ENCODE data around the gene TNNI3K.

TNNI3K gene

DNA sequence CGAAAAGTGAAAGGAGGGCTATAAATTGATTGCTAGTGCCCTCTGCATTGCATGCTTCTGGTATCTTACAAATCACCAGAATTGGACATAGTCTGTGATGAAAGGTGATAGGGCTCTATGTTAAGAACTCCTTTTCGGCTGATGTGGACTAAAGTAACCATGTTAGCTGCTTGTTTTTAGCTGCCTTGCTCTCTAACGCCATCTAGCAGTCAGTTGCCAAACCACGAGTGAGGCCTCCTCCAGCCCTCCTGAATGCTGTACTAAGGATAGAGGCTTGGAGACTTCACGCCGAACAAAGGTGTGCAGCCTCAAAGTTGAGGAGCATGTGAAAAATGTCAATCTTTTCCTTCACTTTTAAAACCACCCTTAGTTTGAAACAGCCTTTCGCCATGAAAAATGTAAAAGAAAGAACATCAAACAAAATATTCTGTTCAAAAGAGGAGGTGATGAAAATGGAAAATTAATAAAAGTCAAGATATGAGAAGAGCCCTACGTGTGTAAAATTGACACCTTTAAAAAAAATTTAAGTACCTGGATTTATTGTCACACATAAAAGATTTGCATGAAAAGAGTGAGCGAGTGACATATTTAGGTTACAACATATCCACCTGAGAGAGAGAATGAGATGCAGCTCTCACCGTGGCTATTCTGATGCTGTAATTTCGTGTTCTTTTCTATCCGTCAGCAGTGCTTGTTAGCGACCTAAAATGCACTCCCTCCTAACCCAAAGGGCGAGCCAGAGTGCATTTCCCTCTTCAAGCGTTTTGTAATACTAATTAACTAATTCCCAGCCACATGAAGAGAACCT lies 269.1 kb downstream of the TNNI3K start:
- peak; percentile 3 for DNase-seq (ENCODE audit: low read depth)

DNA sequence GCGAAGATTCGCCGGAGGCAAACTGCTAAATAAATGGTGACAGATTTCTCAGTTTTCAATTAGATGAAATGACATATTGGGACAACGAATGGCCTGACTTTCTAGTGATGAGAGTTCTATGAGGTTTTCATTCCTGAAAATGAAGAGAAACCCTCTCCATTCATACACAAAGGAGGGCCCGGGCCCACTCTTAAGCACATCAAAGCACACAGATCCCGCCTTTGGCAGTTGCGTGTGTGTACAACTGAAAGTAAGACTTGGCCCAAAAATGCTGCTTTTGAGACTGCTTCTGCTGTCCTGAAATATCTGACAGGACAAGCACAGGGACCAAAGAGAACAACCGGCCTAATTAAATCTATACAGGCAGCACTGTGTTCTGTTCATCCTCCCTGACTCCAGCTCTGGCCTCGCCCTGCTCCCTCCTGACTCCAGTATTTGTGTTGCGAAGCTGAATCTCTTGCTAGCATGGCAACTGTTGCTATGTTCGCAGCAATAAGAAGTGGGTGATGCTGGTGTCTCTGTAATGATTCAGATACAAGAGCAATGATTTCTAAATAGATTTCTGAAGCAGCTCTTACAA lies 269.8 kb downstream of the TNNI3K start:
- no peak for DNase-seq (ENCODE audit: low read depth)

DNA sequence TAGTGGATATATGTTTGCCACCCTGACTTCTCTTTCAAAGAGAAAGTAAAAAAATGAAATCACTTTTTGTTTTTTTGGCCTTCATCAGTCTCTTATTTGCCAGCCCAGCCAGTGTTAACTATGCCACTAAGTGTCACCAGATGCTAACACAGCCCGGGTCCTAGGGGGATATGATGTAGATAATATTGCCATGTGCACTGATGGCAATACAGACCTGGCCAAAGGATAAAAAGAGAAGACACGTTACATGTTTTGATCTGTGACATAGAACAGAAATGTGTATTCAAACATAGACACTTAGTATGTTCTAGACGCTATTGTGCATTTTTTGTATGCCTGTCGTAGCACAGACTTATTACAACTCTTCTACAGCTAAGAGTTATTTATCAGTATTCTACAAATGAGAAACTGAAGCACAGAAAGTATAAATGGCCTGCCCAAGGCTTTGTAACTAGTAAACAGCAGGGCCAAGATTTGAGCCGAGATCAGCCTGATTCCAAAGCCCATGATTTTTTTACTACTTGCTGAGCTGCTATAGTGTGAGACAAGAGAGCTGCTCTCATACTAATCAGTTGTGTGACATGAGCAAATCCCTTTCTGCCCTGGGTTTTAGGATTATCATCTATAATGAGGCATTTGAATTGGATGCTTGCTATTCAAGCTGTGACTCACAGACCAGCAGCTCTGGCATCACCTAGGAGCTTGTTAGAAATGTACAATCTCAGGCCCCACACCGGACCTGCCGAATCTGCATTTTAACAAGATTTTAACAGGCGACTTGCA lies 270.9 kb downstream of the TNNI3K start:
- no peak for DNase-seq (ENCODE audit: low read depth)

DNA sequence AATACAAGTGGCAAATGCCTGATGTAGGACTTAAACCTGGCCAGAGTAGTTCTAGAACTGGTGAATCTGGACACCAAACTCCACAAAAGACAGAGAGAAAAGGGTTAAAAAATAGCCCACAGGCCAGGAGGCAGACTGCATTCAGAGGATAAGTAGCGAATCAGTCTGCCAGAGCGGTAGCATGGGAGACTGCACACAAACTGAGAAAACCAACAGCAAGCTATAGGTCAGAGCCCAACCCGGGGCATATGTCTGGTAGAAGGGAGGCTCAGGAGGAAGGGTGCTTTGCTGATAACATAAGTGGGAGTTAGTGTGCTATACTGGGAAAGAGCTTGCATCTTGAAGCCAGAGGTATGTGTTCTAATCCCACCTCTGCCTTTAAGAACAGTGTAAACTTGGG lies 273.3 kb downstream of the TNNI3K start:
- no peak for DNase-seq (ENCODE audit: low read depth)

DNA sequence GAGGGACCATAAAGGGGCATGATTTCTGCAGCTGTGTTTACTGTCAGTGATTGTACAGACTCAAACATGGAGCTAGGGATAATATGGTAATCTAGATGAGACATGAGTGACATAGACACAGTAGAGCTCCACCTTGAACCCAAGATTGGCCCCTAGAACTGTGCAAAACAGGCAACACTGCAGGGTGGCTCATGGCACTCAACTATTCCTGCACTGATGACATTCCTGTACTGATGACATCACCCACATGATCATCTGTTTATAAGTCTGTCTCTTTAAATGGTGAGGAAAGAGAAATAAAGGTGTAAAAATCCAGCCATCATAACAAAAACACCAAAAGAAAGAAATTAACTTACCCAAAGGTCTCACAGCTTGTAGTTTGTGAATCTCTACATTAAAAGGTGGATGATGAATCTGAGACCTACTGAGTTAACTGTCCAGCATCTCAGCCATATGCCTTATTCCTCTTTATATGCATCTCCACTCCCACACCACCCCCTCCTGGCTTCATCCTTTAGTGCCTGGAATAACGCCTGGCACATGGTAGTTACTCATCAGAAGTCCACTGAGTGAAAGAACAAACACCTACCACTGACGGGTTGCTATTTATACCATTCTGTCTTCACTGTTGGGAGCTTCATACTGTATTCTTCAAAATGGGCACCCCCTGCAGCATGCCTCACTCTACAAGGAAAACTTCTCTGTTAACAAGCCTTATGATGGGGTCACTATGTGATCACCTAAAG lies 277.2 kb downstream of the TNNI3K start, which contains the start of gene LRRC53:
LRRC53 (minus strand) TSS at position 442 of the 746 bp plus-strand sequence. CDS start 29,262 bp downstream, outside the sequence.
- no peak for DNase-seq (ENCODE audit: low read depth)

DNA sequence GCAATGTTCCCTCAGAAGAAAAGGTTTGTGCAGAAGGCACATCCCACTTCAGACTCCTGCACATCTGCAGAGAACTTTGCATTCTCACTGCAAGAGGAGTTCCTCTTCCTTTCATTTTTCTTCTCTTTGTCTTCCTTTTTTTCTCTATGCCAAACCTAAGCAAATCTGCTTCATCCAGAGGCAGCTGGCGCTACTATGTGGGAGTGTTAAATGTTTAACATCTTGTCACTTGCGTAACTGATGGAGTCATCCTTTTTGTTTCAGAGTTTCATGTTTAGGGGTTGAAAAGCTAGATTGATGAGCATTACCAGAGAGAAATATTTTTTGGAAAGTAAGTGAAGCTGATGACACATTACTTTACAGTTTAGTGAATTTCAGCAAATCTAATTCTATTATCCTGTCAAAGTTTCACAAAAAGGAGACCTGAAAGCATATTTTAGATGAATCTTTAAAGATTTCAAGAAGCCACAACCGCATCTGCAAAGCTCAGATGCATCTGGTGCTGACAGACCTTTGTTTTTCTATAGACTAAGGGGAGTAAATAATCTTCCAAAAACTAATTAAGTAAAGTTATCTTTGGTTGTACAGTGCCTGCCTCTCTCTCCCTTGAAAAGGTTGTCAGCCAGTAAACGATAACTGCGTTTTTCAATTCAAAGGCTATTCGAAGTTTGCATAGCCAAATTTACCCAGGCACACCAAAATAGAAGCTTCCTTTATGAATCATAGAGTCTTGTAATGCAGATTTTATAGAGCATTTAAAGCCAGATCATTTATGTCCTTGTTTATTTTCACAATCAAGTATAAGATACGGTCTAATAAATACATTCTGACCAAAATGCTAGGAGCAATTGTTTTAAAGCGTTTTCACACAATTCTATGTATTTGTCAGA lies 278.5 kb downstream of the TNNI3K start:
- no peak for DNase-seq (ENCODE audit: low read depth)

DNA sequence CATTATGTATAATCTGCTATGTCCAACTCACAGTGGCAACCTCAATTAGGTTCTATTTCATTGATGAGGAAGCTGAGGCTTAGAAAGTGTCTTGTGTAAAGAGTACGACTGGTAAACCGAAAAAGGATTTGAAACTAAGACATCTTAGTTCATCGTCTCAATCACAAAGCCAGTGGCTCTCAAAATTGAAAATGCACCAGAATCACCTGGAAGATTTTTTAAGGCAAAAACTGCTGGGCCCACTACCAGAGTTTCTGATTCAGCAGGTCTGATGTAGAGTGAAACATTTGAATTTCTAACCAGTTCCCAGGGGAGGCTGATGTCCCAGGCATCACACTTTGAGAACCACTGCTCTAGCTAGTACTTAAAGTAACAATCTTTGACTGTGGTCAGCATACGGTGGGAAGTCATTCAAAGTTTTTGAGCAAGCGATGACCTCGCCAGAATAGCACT lies 282.4 kb downstream of the TNNI3K start:
- DNase-seq (ENCODE audit: low read depth) = no peak

DNA sequence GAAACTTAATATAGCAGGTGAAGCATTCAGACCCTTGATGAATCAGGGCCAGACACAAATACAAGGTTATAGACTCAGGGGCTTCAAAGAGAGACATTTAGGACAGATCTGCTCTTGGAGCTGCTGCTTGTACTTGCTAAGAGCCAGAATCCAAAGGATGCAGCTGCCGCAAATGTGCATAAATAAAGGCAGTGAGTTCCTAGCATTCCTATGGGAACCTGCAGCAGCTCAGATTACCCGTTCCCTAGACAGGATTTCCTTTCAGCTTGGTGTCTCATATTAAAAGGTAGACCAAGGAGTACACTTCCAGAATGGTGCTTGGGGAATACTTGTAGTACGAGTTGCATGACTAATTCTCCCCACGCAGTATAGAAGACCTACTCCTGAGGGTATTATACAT lies 287.0 kb downstream of the TNNI3K start:
- DNase-seq (ENCODE audit: low read depth) = no peak

DNA sequence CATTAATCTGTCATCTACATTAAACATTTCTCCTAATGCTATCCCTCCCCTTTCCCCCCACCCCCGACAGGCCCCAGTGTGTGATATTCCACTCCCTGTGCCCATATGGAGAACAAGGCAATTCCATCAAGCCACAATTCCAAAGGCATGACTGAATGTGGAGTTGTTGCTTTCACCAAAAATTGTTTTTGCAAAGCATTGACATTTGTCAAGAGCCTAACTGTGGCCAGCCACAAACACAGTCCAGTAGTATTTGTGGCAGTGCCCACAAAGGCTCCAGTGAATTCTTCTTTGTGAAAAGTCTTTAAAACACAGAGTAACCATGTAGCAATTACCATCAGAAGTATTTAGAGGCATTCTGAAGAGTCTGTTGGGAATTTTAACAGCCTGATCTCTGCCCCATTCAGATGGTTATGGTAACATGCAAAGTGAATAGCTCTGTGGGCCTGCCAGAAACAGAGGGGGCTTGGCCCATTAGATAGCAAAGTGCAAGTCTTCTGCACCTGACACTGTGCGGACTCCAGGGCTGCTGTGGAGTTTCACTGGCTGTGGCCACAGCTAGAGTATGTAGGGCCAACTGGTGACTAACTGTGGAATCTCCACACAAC lies 288.8 kb downstream of the TNNI3K start:
- no peak for DNase-seq (ENCODE audit: low read depth)

DNA sequence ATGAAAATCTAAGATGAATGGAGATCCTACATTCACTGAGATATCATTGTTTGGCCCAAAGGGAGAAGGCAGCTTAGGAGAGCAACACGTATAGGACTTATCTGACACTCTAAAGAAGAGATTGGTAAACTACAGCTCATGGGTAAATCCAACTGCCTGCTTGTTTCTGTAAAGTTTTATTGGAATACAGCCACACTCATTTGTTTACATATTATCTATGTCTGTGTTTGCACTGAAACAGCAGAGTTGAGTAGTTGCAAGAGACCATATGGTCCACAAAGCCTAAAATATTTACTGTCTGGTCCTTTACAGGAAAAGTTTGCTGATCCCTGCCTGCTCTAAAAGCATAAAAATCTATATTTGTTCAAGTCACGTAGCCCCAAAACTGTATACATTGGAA lies 291.5 kb downstream of the TNNI3K start:
- DNase-seq (ENCODE audit: low read depth) = no peak

DNA sequence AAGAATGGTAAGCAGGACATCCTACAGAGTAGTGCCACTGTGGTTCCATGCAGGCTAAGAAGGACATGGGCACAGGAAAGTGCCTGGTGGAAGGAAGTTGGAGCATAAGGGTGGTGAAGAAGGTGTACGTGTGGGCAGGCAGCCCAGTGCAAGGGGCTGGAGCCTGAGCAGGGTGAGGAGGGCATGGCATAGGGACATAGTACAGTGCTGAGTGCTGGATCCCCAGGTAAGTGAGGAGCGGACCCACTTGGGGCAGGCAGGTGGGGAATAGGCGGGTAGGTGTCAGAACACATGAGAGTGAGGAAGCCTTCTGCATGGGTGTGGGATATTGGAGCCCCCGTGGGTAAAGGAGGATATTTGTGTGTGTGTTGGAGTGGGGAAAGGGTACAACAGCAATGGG lies 292.9 kb downstream of the TNNI3K start:
- no peak for DNase-seq (ENCODE audit: low read depth)

DNA sequence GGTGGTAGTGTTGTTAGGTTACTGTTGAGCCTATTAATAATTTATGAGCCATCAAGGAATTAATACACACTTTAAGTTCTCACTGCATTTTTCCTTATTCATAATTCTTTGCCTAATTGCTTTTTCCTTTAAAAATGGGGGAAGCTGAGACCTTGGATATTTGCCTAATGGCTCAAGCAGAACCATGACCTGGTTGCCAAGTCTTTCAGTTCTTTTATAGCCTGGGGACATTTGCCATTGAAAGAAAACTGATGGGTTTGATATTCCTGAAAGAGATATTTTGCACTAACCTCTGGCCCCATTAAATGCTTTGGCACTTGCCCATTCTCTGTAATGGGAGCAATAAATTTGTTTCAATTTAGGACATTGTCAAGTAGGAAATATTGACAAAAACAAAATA lies 295.7 kb downstream of the TNNI3K start:
- DNase-seq (ENCODE audit: low read depth) = no peak

DNA sequence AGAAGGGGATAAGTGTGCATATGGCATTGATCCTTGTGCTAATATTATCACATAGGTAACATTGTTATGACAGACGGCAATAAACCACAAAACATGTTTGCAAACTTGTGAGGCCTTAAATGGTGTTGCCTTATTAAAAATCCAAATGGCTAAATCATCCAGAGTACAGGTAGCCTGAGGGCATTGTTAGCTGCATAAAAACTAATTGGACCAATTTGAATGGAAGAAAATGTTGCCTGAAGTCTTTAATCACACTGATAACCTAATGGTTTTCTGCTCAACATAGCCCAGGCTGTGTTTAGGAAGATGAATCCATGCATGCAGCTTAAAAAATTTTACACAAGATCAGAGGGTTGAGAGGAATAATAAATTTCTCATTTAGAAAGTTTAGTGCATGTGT lies 296.6 kb downstream of the TNNI3K start:
- no peak for DNase-seq (ENCODE audit: low read depth)

DNA sequence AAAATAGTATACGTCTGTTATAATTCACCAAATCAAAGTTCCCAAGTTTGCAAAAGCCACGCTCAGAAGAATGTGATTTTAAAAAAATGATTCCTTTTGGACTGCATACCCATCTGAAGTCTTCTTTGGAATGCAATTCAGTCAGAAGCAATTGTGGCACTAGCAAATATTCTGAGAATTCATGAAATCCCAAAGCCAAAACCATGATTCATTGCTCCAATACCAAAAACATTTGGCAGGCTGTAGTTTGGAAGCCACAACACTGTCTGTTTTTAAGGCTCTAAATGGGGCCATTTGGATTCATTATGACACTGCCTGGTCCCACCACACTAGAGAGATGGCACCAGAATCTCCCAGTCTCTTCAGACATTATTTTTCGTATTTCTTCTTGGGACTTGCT lies 299.1 kb downstream of the TNNI3K start:
- no peak for DNase-seq (ENCODE audit: low read depth)

DNA sequence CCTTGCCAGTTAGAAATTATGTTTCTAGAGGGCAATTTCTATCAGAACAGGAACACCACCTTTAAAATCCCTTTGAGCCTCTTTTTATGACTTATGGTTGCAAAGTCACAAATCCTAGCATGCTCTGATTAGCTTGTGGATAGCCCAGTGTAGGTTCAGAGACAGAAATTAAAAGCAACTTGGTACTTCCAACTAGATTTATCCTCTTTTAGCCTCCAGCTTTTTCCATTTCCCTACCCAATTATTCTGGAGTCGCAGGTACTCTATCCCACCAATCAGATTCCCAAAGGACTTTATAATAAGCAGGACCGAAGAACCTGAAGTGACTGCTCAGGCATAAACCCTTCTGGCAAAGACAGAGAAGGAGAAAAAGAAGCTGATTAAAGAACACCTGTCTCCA lies 310.6 kb downstream of the TNNI3K start:
- no peak for DNase-seq (ENCODE audit: low read depth)

DNA sequence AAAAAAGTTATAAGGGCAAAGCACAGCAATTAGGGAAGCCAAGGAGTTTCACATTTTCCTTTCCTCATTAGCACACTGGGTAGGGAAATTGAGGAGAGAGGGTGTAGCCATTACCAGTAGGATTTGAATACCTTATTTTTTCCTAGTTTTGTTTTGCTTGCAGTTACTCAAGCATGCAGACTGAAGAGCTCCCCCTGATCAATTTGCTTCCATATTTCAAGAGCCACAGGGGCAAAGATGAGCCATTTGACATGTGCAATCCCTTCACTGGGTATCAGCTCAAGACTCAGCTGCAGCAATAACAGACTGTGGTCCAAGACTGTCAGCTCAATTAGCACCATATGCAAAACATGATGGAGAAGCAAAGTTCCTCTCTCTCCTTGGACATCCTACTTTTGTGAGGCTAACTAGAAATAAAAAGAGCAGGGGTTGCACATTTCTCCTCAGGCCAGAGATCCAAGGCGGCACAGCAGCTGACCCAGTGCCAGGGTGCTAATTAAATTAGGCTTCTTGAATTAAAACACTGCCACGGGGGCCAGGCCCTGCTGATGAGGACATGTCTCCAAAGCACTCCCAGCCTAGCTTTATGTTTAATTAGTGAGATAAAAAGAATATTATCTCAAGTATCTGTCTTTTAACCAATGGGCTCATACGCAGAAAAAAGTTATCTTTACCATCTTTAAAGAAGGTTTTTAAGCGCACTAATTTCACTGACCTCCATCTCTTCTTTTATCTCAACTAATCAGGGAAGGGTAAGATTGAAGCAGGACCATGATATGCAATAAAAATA lies 314.0 kb downstream of the TNNI3K start:
- no peak for DNase-seq (ENCODE audit: low read depth)

DNA sequence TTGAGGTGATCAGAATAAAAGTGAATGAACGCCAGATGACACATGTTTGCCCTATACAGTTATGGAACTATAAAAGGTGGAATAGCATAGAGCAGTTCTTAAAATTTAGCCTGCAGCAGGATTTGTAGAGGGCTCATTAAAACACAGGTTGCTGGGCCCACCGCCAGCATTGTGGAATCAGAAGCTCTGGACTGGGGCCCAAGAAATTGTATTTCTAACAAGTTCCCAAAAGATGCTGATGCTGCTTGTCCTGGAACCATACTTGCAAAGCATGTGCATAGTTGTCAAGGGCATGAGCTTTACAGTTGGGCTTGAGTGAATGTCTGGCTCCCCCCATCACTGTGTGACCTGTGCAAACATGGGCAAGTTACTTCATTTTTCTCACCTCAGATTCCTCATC lies 314.7 kb downstream of the TNNI3K start:
- no peak for DNase-seq (ENCODE audit: low read depth)

DNA sequence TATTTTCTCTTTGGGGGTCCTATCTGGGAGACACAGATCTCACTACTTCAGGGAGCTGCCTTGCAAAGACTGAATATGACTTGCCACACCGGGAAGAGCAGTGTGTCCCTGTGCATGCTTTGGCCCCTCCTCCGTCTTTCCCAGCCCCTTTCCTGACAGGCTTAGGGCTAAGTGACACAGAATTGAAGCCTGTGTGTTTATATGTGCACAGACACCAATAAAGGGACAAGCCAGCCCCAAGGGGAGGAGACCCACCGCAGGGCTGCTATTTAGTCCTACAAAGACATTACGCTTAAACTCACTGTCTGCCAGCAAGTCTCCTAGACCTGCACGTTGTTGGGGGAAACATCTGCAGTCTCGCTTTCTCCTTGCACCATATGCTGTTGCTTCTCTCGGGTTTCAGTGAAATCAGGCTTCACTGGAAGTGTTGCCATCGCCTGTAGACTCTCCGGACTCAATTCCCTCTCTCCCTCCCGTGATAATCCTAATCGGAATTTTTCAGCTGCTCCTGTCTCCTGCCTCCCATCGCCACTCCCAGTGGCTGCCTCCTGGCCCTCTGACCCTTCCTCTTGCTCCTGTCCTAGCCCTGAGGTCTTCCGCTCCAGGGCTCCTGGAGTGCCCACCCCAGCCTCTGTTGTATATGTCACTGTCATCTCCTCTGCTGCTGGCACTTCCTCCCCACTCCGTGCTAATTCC lies 335.8 kb downstream of the TNNI3K start:
- DNase-seq (ENCODE audit: low read depth) = no peak

DNA sequence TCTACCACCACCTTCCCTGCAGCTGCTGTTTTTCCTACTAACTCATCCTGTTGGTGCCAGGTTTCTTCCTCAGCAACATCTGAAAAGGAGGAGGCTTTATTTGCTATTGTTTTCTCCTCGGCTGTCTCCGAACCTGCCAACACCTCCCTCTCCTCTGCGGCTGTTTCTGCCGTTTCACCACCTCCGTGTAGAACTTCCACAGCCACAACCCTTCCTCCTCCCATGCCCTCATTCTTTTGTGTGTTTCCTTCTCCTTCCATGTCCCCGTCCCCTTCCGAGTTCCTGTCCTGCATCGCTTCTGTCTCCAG lies 336.3 kb downstream of the TNNI3K start:
- DNase-seq (ENCODE audit: low read depth) = no peak

DNA sequence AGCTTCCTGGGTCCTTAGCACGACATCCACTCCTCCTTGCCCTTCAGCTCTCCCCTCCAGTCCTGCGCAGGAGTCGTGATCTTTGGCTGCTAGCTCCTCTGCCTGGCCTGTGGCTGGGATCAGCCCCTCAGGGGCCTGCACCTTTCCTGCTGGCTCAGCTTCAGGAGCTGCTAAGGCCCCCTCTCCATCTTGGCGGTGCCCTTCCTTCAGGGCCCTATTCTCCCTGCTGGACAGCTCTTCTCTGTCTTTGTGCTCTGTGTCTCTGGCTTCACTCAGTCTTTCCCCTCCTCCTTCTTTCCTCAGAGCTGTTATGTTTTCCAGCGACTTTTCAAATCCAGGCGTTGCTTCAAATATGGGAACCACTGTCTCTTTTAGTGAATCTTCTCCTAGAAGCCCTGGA lies 336.7 kb downstream of the TNNI3K start:
- no peak for DNase-seq (ENCODE audit: low read depth)
